Astrocyte (in vitro differentiated cells and primary cell): Measurements from ENCODE around the gene NUMB.

Source experiments
- EZH2 ChIP-seq: IDR thresholded peaks from 2 replicates; pipeline ENCODE4 v1.6.1; 2012; ENCODE audit warnings: mild to moderate bottlenecking, low read length, inconsistent platforms; ENCODE audit not compliant: insufficient read depth
- TF ChIP-seq, protein P1 (sequence below): IDR thresholded peaks from 2 replicates; pipeline ENCODE4 v1.5.1; 2011; ENCODE audit warnings: low read depth, mild to moderate bottlenecking, inconsistent platforms, low read length, moderate library complexity; ENCODE audit not compliant: insufficient read depth

DNA sequence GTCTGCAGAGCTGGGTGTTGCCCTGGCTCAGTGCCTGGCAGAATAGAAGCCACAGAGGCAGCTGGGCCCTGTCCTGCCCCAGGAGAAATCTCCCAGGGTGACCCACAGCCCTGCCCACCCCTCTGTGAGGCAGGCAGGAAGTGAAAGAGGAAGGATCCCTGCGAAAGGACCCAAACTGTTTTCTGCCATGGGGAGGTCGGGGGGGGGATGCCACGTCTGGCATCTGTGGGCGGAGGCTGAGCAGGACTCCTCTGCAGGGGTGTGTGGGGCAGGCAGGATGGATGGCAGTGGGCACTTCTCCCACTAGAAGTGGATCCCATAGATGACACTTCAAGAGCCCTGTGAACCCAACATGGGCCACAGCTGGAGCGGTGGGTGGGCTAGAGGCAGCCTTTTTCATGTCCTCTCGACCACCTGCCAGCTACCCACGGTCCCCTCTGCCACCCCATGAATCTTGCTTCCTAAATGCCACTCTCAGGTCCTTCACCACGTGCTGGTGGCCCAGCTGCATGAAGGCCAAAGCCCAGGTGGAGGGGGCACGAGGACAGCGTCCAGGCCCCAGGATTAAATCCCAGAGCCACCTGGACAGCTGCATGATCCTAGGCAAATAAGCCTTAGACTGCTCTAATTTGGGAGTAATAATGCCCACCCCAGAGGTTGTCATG is 217.4 kb downstream of the NUMB start:
- TF ChIP-seq, protein P1, sequence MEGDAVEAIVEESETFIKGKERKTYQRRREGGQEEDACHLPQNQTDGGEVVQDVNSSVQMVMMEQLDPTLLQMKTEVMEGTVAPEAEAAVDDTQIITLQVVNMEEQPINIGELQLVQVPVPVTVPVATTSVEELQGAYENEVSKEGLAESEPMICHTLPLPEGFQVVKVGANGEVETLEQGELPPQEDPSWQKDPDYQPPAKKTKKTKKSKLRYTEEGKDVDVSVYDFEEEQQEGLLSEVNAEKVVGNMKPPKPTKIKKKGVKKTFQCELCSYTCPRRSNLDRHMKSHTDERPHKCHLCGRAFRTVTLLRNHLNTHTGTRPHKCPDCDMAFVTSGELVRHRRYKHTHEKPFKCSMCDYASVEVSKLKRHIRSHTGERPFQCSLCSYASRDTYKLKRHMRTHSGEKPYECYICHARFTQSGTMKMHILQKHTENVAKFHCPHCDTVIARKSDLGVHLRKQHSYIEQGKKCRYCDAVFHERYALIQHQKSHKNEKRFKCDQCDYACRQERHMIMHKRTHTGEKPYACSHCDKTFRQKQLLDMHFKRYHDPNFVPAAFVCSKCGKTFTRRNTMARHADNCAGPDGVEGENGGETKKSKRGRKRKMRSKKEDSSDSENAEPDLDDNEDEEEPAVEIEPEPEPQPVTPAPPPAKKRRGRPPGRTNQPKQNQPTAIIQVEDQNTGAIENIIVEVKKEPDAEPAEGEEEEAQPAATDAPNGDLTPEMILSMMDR, result no peak
- TF ChIP-seq EZH2, result no peak
